Neuronal stem cell (in vitro differentiated cells): ENCODE data around the gene GAPDHS.

Source experiments
- DNase-seq: peaks from one replicate; pipeline ENCODE4 v3.0.0-alpha.2; 2013; ENCODE audit warnings: low spot score
- H2AFZ ChIP-seq: one replicate; pipeline ENCODE4 v1.6.1; 2013; ENCODE audit warnings: mild to moderate bottlenecking, low read length, inconsistent platforms
- H2AK5ac ChIP-seq: 2 replicates; pipeline ENCODE4 v1.6.1; 2013; ENCODE audit warnings: low read depth, mild to moderate bottlenecking, inconsistent platforms, low read length, moderate library complexity, mixed read lengths
- H2BK120ac ChIP-seq: 2 replicates; pipeline ENCODE4 v1.6.1; 2013; ENCODE audit warnings: low read depth, mild to moderate bottlenecking, inconsistent platforms, low read length, moderate library complexity, mixed read lengths
- H2BK12ac ChIP-seq: one replicate; pipeline ENCODE4 v1.6.1; 2013; ENCODE audit warnings: low read length, inconsistent platforms
- H2BK15ac ChIP-seq: 2 replicates; pipeline ENCODE4 v1.6.1; 2013; ENCODE audit warnings: mild to moderate bottlenecking, low read length, inconsistent platforms, mixed read lengths
- H2BK5ac ChIP-seq: one replicate; pipeline ENCODE4 v1.6.1; 2013; ENCODE audit warnings: inconsistent platforms, mild to moderate bottlenecking, low read length, moderate library complexity
- H3K14ac ChIP-seq: one replicate; pipeline ENCODE4 v1.6.1; 2013; ENCODE audit warnings: low read length, inconsistent platforms
- H3K18ac ChIP-seq: 2 replicates; pipeline ENCODE4 v1.6.1; 2013; ENCODE audit warnings: low read length, inconsistent platforms
- H3K23ac ChIP-seq: 2 replicates; pipeline ENCODE4 v1.6.1; 2013; ENCODE audit warnings: low read depth, mild to moderate bottlenecking, mixed read lengths, low read length, inconsistent platforms; ENCODE audit not compliant: poor library complexity
- H3K27ac ChIP-seq: replicated peaks from 3 replicates; pipeline ENCODE4 v1.5.1; 2013; ENCODE audit warnings: low read length, inconsistent platforms
- H3K27me3 ChIP-seq, 3 experiments: 2 replicates each; pipeline ENCODE4 v1.6.1; 2013; ENCODE audit warnings: low read length in 3 of 3, mild to moderate bottlenecking in 2 of 3, inconsistent platforms in 1 of 3, low read depth in 1 of 3, mixed read lengths in 1 of 3, moderate library complexity in 1 of 3; ENCODE audit not compliant: control insufficient read depth in 3 of 3, insufficient read depth in 3 of 3
- H3K36me3 ChIP-seq, 2 donors: replicated peaks in 1 of 2; 2 replicates each; pipeline ENCODE4 v1.6.1; 2013; ENCODE audit warnings: low read length in 2 of 2; ENCODE audit not compliant: control insufficient read depth in 2 of 2, insufficient read depth in 2 of 2
- H3K4ac ChIP-seq: 2 replicates; pipeline ENCODE4 v1.6.1; 2013; ENCODE audit warnings: inconsistent platforms, mild to moderate bottlenecking, low read length, moderate library complexity
- H3K4me1 ChIP-seq, 2 donors: 1 replicate in 1 of 2; 2 replicates in 1 of 2; pipeline ENCODE4 v1.6.1; 2013; ENCODE audit warnings: low read length in 2 of 2, low read depth in 1 of 2; ENCODE audit not compliant: control insufficient read depth in 2 of 2, insufficient read depth in 1 of 2
- H3K4me2 ChIP-seq: one replicate; pipeline ENCODE4 v1.6.1; 2013; ENCODE audit warnings: mild to moderate bottlenecking, low read length, inconsistent platforms; ENCODE audit not compliant: insufficient read depth, poor library complexity, severe bottlenecking
- H3K4me3 ChIP-seq, 2 donors: 2 replicates each; pipeline ENCODE4 v1.5.1; 2013; ENCODE audit warnings: low read length in 2 of 2, mild to moderate bottlenecking in 2 of 2, inconsistent platforms in 1 of 2, moderate library complexity in 1 of 2
- H3K79me1 ChIP-seq: one replicate; pipeline ENCODE4 v1.6.1; 2013; ENCODE audit warnings: low read depth, mild to moderate bottlenecking, inconsistent platforms, low read length, moderate library complexity
- H3K9ac ChIP-seq: one replicate; pipeline ENCODE4 v1.6.1; 2013; ENCODE audit warnings: mild to moderate bottlenecking, low read depth, low read length, inconsistent platforms; ENCODE audit not compliant: poor library complexity
- H3K9me3 ChIP-seq, 2 donors: replicated peaks in 1 of 2; 2 replicates each; pipeline versions ENCODE3 to v1.6.1; 2013; ENCODE audit warnings: low read length in 2 of 2, mild to moderate bottlenecking in 2 of 2, inconsistent platforms in 1 of 2, low read depth in 1 of 2, mixed read lengths in 1 of 2, moderate library complexity in 1 of 2; ENCODE audit not compliant: control insufficient read depth in 2 of 2, insufficient read depth in 1 of 2
- H4K8ac ChIP-seq: one replicate; pipeline ENCODE4 v1.6.1; 2013; ENCODE audit warnings: low read depth, mild to moderate bottlenecking, inconsistent platforms, low read length, moderate library complexity
- H4K91ac ChIP-seq: one replicate; pipeline ENCODE4 v1.6.1; 2013; ENCODE audit warnings: low read length, low read depth, mild to moderate bottlenecking, inconsistent platforms; ENCODE audit not compliant: poor library complexity
- WGBS, 2 donors: extraction: QIAGEN DNeasy Blood & Tissue Kit; methylation state at CpG; one replicate each; pipeline ENCODE4 v1.1.7; 2013; ENCODE audit warnings: missing lambda C conversion rate in 2 of 2, mixed read lengths in 1 of 2; ENCODE audit not compliant: insufficient read length in 2 of 2, insufficient replicate concordance in 1 of 2; ENCODE audit errors: extremely low coverage in 2 of 2; 5-methylcytosine and 5-hydroxymethylcytosine counted together

The GAPDHS gene

GRCh38 chr19:35539850-35540249, 6.6 kb downstream of the GAPDHS start:
- Histone ChIP-seq H2BK5ac (no peak overlapping the region), H2BK15ac (no peak overlapping the region), H3K27ac (no peak overlapping the region), H2AFZ (no peak overlapping the region), H2BK12ac (no peak overlapping the region), H3K27me3 (no peaks in the 10 kb centered on the region), H4K91ac (no peak overlapping the region), H3K4me3 (no peak overlapping the region), H3K79me1 (peaks cover 7% of the 10 kb centered on the region), H3K36me3 (peaks cover 13 to 27% of the 10 kb centered on the region in 2 donors), H4K8ac (no peak overlapping the region), H2AK5ac (no peak overlapping the region), H3K9ac (peak overlapping the region; percentile 54), H3K14ac (no peak overlapping the region), H3K23ac (peak overlapping the region; percentile 13), H3K9me3 (peaks cover 0 to 2% of the 10 kb centered on the region in 2 donors), H2BK120ac (no peak overlapping the region), H3K4ac (no peak overlapping the region), H3K18ac (no peak overlapping the region), H3K4me2 (peak overlapping the region; percentile 3), H3K4me1 (peaks cover 0 to 2% of the 10 kb centered on the region in 2 donors)
- DNase-seq, result no peak
- WGBS, 2 donors, result no CpG with 5 or more reads among the region's 12 CpGs

GRCh38 chr19:35540356-35540927, 7.2 kb downstream of the GAPDHS start:
- peaks cover 0 to 2% of the 10 kb centered on the region in 2 donors for H3K9me3 ChIP-seq
- no peak overlapping the region for H3K4me2 ChIP-seq
- H4K8ac ChIP-seq, result no peak overlapping the region
- no peak overlapping the region for H2BK120ac ChIP-seq
- no peak for DNase-seq
- no CpG with 5 or more reads among the region's 7 CpGs for WGBS, 2 donors
- no peak overlapping the region for H4K91ac ChIP-seq
- no peak overlapping the region for H2AK5ac ChIP-seq
- H3K18ac ChIP-seq, result no peak overlapping the region
- H3K4ac ChIP-seq, result no peak overlapping the region
- no peak overlapping the region for H3K9ac ChIP-seq
- no peak overlapping the region for H2BK15ac ChIP-seq
- no peak overlapping the region for H2BK5ac ChIP-seq
- H3K14ac ChIP-seq, result no peak overlapping the region
- no peak overlapping the region for H3K27ac ChIP-seq
- no peaks in the 10 kb centered on the region for H3K27me3 ChIP-seq
- H3K4me3 ChIP-seq, result no peak overlapping the region
- peaks cover 13 to 27% of the 10 kb centered on the region in 2 donors for H3K36me3 ChIP-seq
- no peak overlapping the region for H3K23ac ChIP-seq
- peaks cover 0 to 2% of the 10 kb centered on the region in 2 donors for H3K4me1 ChIP-seq
- no peak overlapping the region for H2BK12ac ChIP-seq
- no peak overlapping the region for H2AFZ ChIP-seq
- H3K79me1 ChIP-seq, result peaks cover 7% of the 10 kb centered on the region

- no peak overlapping the region for H3K4ac ChIP-seq
- no CpG with 5 or more reads among the region's 11 CpGs for WGBS, 2 donors
- H3K18ac ChIP-seq, result no peak overlapping the region
- no peak overlapping the region for H4K91ac ChIP-seq
- no peak overlapping the region for H4K8ac ChIP-seq
- H3K4me1 ChIP-seq, result peaks cover 5 to 8% of the 10 kb centered on the region in 2 donors
- no peak overlapping the region for H2AFZ ChIP-seq
- no peak overlapping the region for H3K14ac ChIP-seq
- DNase-seq, result no peak
- no peaks in the 10 kb centered on the region for H3K27me3 ChIP-seq
- no peak overlapping the region for H3K4me2 ChIP-seq
- H3K79me1 ChIP-seq, result peaks cover 7% of the 10 kb centered on the region
- no peak overlapping the region for H2BK12ac ChIP-seq
- H3K27ac ChIP-seq, result no peak overlapping the region
- H3K9me3 ChIP-seq, result peaks cover 0 to 2% of the 10 kb centered on the region in 2 donors
- no peak overlapping the region for H3K23ac ChIP-seq
- no peak overlapping the region for H2BK120ac ChIP-seq
- no peak overlapping the region for H2BK15ac ChIP-seq
- no peak overlapping the region for H3K9ac ChIP-seq
- H2AK5ac ChIP-seq, result no peak overlapping the region
- H2BK5ac ChIP-seq, result peak overlapping the region; percentile 61
- no peak overlapping the region for H3K4me3 ChIP-seq
- H3K36me3 ChIP-seq, result peaks cover 13 to 33% of the 10 kb centered on the region in 2 donors
Observed at GRCh38 chr19:35542209-35542608, 9.0 kb downstream of the GAPDHS start.

GRCh38 chr19:35543280-35544109, 10.2 kb downstream of the GAPDHS start:
- no peak for DNase-seq
- Histone ChIP-seq H3K4me2 (no peak overlapping the region), H3K9me3 (peaks cover 0 to 2% of the 10 kb centered on the region in 2 donors), H3K23ac (no peak overlapping the region), H3K36me3 (peaks cover 16 to 45% of the 10 kb centered on the region in 2 donors), H3K79me1 (peaks cover 7% of the 10 kb centered on the region), H2AK5ac (no peak overlapping the region), H4K91ac (no peak overlapping the region), H2BK5ac (peak overlapping the region; percentile 54), H3K27ac (no peak overlapping the region), H2BK12ac (no peak overlapping the region), H3K27me3 (no peaks in the 10 kb centered on the region), H2BK15ac (no peak overlapping the region), H3K4ac (no peak overlapping the region), H3K4me3 (peak overlapping the region in 1 of 2 donors; percentile 71), H3K18ac (no peak overlapping the region), H2BK120ac (no peak overlapping the region), H2AFZ (no peak overlapping the region), H4K8ac (no peak overlapping the region), H3K9ac (no peak overlapping the region), H3K14ac (no peak overlapping the region), H3K4me1 (peaks cover 5 to 8% of the 10 kb centered on the region in 2 donors)
- no CpG with 5 or more reads among the region's 15 CpGs for WGBS, 2 donors
